Thoracic aorta (tissue), 2 donors: ENCODE results near the gene DNAJB8. TPM values are rescaled to one million over a fixed set of nuclear protein-coding genes. Genes with fewer than 3 reads are reported as not detected.

Experiments
- ATAC-seq: fragments of 150-250 bp; one replicate; pipeline ENCODE4 v1.8.0; 2017; ENCODE audit warnings: low read depth; ENCODE audit not compliant: insufficient number of reproducible peaks, low FRiP score
- DNase-seq: peaks from one replicate; pipeline ENCODE4 v3.0.0-alpha.2; 2020; ENCODE audit warnings: low spot score
- H3K27ac ChIP-seq, 2 donors: fragments of 200-600 bp; sonication (generic); 1 replicate in 1 of 2; 2 replicates in 1 of 2; pipeline ENCODE4 v1.5.1; 2016; ENCODE audit warnings: mild to moderate bottlenecking in 2 of 2, moderate library complexity in 2 of 2
- H3K27me3 ChIP-seq: fragments of 200-600 bp; sonication (generic); replicated peaks from 2 replicates; pipeline ENCODE4 v1.6.0; 2016; ENCODE audit warnings: mild to moderate bottlenecking; ENCODE audit not compliant: insufficient read depth
- H3K36me3 ChIP-seq: fragments of 200-600 bp; sonication (generic); one replicate; pipeline ENCODE4 v1.5.1; 2016
- H3K4me1 ChIP-seq, 2 donors: fragments of 200-600 bp; sonication (generic); 1 replicate in 1 of 2; 2 replicates in 1 of 2; pipeline versions ENCODE4 v1.5.1 to v1.6.0; 2016; ENCODE audit warnings: low read depth in 2 of 2, mild to moderate bottlenecking in 1 of 2; ENCODE audit not compliant: control insufficient read depth in 1 of 2
- H3K4me3 ChIP-seq: fragments of 200-600 bp; sonication (generic); 2 replicates; pipeline ENCODE4 v1.5.1; 2016; ENCODE audit warnings: mild to moderate bottlenecking
- H3K9me3 ChIP-seq: fragments of 200-600 bp; sonication (generic); 2 replicates; pipeline ENCODE4 v1.5.1; 2016
- CTCF ChIP-seq: fragments of 200-600 bp; sonication (generic); IDR thresholded peaks from one replicate; pipeline ENCODE4 v1.5.1; 2019; ENCODE audit warnings: antibody characterized with exemption
- total RNA-seq, 2 donors: library from RNA; depleted of rRNA; stranded (reverse); fragments of >200 nt; gene quantifications; one replicate each; pipeline versions ENCODE4 v1.1.0 to v1.2.3, GENCODE V29; 2016

The DNAJB8 gene
- total RNA-seq, 2 donors from 2014 or later: not detected

- Histone ChIP-seq H3K27ac (no peak overlapping the region), H3K27me3 (no peaks in the 10 kb centered on the region), H3K4me1 (no peaks in the 10 kb centered on the region), H3K4me3 (no peak overlapping the region), H3K9me3 (no peaks in the 10 kb centered on the region), H3K36me3 (no peaks in the 10 kb centered on the region)
- no peak for TF ChIP-seq CTCF
- DNase-seq: no peak
- no peak for ATAC-seq
These were observed 22.9 kb downstream of the DNAJB8 start for GRCh38 chr3:128443771-128444170.

GRCh38 chr3:128442949-128443348, 23.7 kb downstream of the DNAJB8 start:
- Histone ChIP-seq H3K9me3 (no peaks in the 10 kb centered on the region), H3K36me3 (no peaks in the 10 kb centered on the region), H3K27me3 (no peaks in the 10 kb centered on the region), H3K27ac (no peak overlapping the region), H3K4me3 (no peak overlapping the region), H3K4me1 (no peaks in the 10 kb centered on the region)
- no peak for DNase-seq
- TF ChIP-seq CTCF: no peak
- ATAC-seq: no peak

- DNase-seq (no peak), ATAC-seq (no peak)
- Histone ChIP-seq H3K27me3 (no peaks in the 10 kb centered on the region), H3K4me1 (no peaks in the 10 kb centered on the region), H3K27ac (no peak overlapping the region), H3K4me3 (no peak overlapping the region), H3K9me3 (no peaks in the 10 kb centered on the region), H3K36me3 (no peaks in the 10 kb centered on the region)
- no peak for TF ChIP-seq CTCF
These were observed 24.6 kb downstream of the DNAJB8 start for GRCh38 chr3:128442070-128442469.

GRCh38 chr3:128439226-128439625, 27.5 kb downstream of the DNAJB8 start:
- H3K27ac ChIP-seq: no peak overlapping the region
- H3K9me3 ChIP-seq: no peaks in the 10 kb centered on the region
- no peaks in the 10 kb centered on the region for H3K27me3 ChIP-seq
- no peak for DNase-seq
- TF ChIP-seq CTCF: no peak
- no peaks in the 10 kb centered on the region for H3K36me3 ChIP-seq
- no peaks in the 10 kb centered on the region for H3K4me1 ChIP-seq
- no peak for ATAC-seq
- H3K4me3 ChIP-seq: no peak overlapping the region

GRCh38 chr3:128438488-128439072, 28.1 kb downstream of the DNAJB8 start:
- Histone ChIP-seq H3K27ac (no peak overlapping the region), H3K36me3 (no peaks in the 10 kb centered on the region), H3K9me3 (no peaks in the 10 kb centered on the region), H3K4me3 (no peak overlapping the region), H3K4me1 (no peaks in the 10 kb centered on the region), H3K27me3 (no peaks in the 10 kb centered on the region)
- no peak for ATAC-seq
- TF ChIP-seq CTCF: no peak
- no peak for DNase-seq
